Right lobe of liver (tissue), 6 donors: ENCODE data around the gene NOXRED1. TPM values are rescaled to one million over a fixed set of nuclear protein-coding genes. Genes with fewer than 3 reads are reported as not detected.
A peak's percentile ranks its signal among the peaks of the same experiment; 100 is the strongest.

Experiments
- ATAC-seq, 4 donors: fragments of 200-7000 bp; cut with Tn5 transposase; one replicate each; pipeline ENCODE4 v1.9.1; 2020; ENCODE audit warnings: mild to moderate bottlenecking in 4 of 4, moderate library complexity in 4 of 4
- DNase-seq, 3 donors: peaks; one replicate each; pipeline ENCODE4 v3.0.0-alpha.2; 2020
- H3K27ac ChIP-seq, 3 donors: fragments of 200-600 bp; one replicate each; pipeline ENCODE4 v1.8.0; 2022
- H3K27me3 ChIP-seq, 2 donors: fragments of 200-600 bp; one replicate each; pipeline ENCODE4 v1.8.0; 2022
- H3K36me3 ChIP-seq, 4 donors: fragments of 200-600 bp; sonication (generic) in 1 of 4; one replicate each; pipeline versions ENCODE4 v1.5.1 to v1.8.0; 2017 to 2022; ENCODE audit warnings: control low read depth in 1 of 4
- H3K4me1 ChIP-seq, 4 donors: fragments of 200-600 bp; sonication (generic) in 1 of 4; one replicate each; pipeline versions ENCODE4 v1.5.1 to v1.8.0; 2017 to 2022; ENCODE audit warnings: control low read depth in 1 of 4
- H3K4me3 ChIP-seq, 3 donors: fragments of 200-600 bp; one replicate each; pipeline ENCODE4 v1.8.0; 2022
- H3K9me3 ChIP-seq, 4 donors: fragments of 200-600 bp; sonication (generic) in 1 of 4; one replicate each; pipeline versions ENCODE4 v1.5.1 to v1.8.0; 2017 to 2022; ENCODE audit warnings: control low read depth in 1 of 4
- POLR2A ChIP-seq: fragments of 450-650 bp; IDR thresholded peaks from one replicate; pipeline ENCODE4 v1.6.1; 2017; ENCODE audit warnings: antibody characterized with exemption, mild to moderate bottlenecking
- WGBS: methylation state at CpG from one replicate; pipeline ENCODE4 v1.1.6; 2018; ENCODE audit warnings: low coverage, low lambda C conversion rate; ENCODE audit not compliant: insufficient coverage; ENCODE audit errors: missing lambda C conversion rate; 5-methylcytosine and 5-hydroxymethylcytosine counted together
- intact Hi-C, 2 donors: fragments of 100-400 bp; cut with DNase I; formaldehyde crosslinking; loops; one replicate each; pipeline versions ENCODE4 v1.11.2 to v1.14.1; 2022
- total RNA-seq, 6 experiments: library from RNA; depleted of rRNA in 2 of 6; stranded (reverse); fragments of >200 nt in 2 of 6; fragmentation: NEBNext Ultra II Directional in 3 of 6; extraction: Animal tissue kit (Norgen Biotek cat#: 25700) in 3 of 6; gene quantifications; one replicate each; pipeline versions ENCODE4 v1.1.0 to v1.2.4, GENCODE V29; 2016 to 2023
- TF ChIP-seq, protein P1 (sequence below), 4 donors: fragments of 200-600 bp in 3 of 4; fragments of 450-650 bp in 1 of 4; IDR thresholded peaks; one replicate each; pipeline versions ENCODE4 v1.5.1 to v1.8.0; 2016 to 2022; ENCODE audit warnings: antibody characterized with exemption in 4 of 4, mild to moderate bottlenecking in 2 of 4
- donor health status: DM: no; HTN: yes; CAD: no.
- donor health status: DM: no; HTN: no; CAD: no.
- donor health status: DM: no; HTN: no; CAD: no.
- donor health status: DM: no; HTN: yes; CAD: no.
- donor health status: DM: no; HTN: yes; CAD: no.

Gene NOXRED1
- total RNA-seq, 6 experiments from 2014 or later: 0.20 to 0.47 (median 0.37) TPM; not detected in 2

DNA sequence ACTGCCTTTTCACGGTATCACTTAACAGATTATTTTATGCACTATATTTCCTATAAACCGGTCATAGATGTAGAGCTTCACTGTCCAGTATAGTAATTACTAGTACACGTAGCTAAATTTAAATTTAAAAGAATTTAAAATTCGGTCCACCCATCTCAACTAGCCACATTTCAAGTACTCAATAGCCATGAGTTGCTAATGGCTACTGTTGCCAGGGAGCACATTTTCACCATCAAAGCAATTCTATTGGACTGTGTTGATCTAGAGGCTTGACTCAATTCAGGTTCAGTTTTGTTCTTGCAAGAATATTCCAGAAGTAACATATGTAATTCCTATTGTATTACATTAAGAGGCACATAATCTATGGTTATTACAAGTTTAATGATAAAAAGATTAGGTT is 66.4 kb downstream of the NOXRED1 start:
- Histone ChIP-seq H3K27me3 (no peaks in the 10 kb centered on the region), H3K36me3 (no peaks in the 10 kb centered on the region), H3K27ac (no peak overlapping the region), H3K9me3 (no peaks in the 10 kb centered on the region), H3K4me1 (peaks cover 0 to 5% (median 0%) of the 10 kb centered on the region in 4 donors), H3K4me3 (no peak overlapping the region)
- no peak for ATAC-seq
- WGBS: 97% methylated on average over 4 of the region's 4 CpGs
- TF ChIP-seq POLR2A: no peak
- TF ChIP-seq, protein P1, sequence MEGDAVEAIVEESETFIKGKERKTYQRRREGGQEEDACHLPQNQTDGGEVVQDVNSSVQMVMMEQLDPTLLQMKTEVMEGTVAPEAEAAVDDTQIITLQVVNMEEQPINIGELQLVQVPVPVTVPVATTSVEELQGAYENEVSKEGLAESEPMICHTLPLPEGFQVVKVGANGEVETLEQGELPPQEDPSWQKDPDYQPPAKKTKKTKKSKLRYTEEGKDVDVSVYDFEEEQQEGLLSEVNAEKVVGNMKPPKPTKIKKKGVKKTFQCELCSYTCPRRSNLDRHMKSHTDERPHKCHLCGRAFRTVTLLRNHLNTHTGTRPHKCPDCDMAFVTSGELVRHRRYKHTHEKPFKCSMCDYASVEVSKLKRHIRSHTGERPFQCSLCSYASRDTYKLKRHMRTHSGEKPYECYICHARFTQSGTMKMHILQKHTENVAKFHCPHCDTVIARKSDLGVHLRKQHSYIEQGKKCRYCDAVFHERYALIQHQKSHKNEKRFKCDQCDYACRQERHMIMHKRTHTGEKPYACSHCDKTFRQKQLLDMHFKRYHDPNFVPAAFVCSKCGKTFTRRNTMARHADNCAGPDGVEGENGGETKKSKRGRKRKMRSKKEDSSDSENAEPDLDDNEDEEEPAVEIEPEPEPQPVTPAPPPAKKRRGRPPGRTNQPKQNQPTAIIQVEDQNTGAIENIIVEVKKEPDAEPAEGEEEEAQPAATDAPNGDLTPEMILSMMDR (IDR thresholded peaks at IDR 0.05): no peak
- intact Hi-C loops: no loop called here
- no peak for DNase-seq

DNA sequence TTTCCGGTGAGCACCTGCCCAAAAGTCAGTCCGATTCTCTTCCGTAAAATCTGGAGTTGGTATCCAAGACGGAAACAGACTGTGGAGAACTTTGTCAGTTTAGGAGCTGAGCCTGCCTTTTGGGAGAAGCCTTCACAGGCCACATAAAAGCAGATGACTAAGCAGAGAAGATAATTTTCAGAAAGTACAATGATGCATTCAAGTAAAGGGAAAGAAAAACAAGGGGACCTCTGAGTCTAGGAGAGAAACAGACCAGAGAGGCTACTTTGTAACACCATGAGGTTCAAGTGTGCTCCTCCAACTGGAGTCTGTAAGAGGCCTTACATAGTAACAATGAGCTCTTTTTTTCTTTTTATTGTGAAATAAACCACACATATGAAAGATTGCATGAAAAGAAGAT is 67.5 kb downstream of the NOXRED1 start:
- 98% methylated on average over 4 of the region's 4 CpGs for WGBS
- Histone ChIP-seq H3K36me3 (no peaks in the 10 kb centered on the region), H3K9me3 (no peaks in the 10 kb centered on the region), H3K27ac (no peak overlapping the region), H3K4me3 (no peak overlapping the region), H3K4me1 (peaks cover 0 to 5% (median 0%) of the 10 kb centered on the region in 4 donors), H3K27me3 (no peaks in the 10 kb centered on the region)
- TF ChIP-seq POLR2A: no peak
- TF ChIP-seq, protein P1 (IDR thresholded peaks at IDR 0.05): no peak
- intact Hi-C loops: no loop called here
- no peak for ATAC-seq
- DNase-seq: no peak

DNA sequence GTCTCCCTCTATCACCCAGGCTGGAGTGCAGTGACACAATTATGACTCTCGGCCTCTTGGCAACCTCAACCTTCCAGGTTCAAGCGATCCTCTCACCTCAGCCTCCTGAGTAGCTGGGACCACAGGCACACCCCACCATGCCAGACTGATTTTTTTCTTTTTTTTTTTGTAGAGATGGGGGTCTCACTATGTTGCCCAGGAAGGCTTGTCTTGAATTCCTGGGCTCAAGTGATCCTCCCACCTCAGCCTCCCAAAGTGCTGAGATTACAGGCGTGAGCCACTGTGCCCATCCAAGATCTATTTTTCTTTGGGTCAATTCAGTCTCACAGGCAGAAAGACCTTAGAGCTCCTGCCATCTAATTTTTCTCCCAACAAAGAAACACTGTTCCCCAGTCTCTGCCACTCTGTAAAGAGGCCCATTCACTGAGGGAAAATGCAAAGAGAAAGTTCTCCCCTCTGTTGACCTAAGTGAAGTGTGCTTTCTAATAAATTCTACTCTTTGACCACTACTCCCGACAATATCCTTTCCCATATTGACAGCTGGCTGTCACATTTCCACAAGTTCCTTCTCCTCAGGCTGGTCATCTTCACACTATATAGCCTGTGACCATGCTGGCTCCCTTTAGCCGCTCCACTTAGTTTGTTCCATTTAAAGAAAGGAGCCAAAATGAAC is 69.7 kb downstream of the NOXRED1 start:
- Histone ChIP-seq H3K4me1 (peaks cover 0 to 5% (median 0%) of the 10 kb centered on the region in 4 donors), H3K36me3 (no peaks in the 10 kb centered on the region), H3K9me3 (no peaks in the 10 kb centered on the region), H3K27me3 (no peaks in the 10 kb centered on the region), H3K4me3 (no peak overlapping the region), H3K27ac (no peak overlapping the region)
- ATAC-seq: peak in 1 of 4 donors; percentile 31
- 83% methylated on average over 4 of the region's 5 CpGs for WGBS
- TF ChIP-seq, protein P1 (IDR thresholded peaks at IDR 0.05): no peak
- TF ChIP-seq POLR2A: no peak
- intact Hi-C loops: no loop called here
- DNase-seq: no peak

DNA sequence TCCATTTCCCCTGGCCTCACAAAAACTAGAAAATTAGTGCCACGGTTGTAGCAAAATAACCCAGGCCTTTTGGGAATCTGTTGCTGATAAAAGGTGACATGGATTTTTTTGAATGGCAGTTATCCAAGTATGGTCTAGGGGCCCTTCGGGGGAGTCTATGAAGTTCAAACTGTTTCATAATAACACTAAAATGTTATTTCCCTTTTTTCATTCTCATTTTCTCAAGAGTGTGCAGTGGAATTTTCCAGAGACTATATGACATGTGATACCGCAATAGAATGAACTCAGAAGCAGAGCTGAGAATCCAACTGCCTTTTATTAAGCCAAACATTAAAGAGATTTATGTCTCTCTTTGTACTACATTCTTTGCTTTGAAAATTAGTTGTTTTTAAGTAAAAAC is 75.6 kb downstream of the NOXRED1 start:
- DNase-seq: no peak
- no peak overlapping the region for H3K27ac ChIP-seq
- H3K36me3 ChIP-seq: peaks cover 0 to 4% (median 0%) of the 10 kb centered on the region in 4 donors
- WGBS: 86% methylated on average over 3 of the region's 3 CpGs
- H3K4me3 ChIP-seq: no peak overlapping the region
- ATAC-seq: peak in 1 of 4 donors; percentile 33
- H3K4me1 ChIP-seq: peaks cover 0 to 2% (median 0%) of the 10 kb centered on the region in 4 donors
- no peaks in the 10 kb centered on the region for H3K27me3 ChIP-seq
- no peaks in the 10 kb centered on the region for H3K9me3 ChIP-seq
- intact Hi-C loops: no loop called here
- no peak for TF ChIP-seq POLR2A
- TF ChIP-seq, protein P1 (IDR thresholded peaks at IDR 0.05): no peak
